ENCODE measurements around the gene GTF2A1L. TPM values are rescaled to one million over a fixed set of nuclear protein-coding genes. Genes with fewer than 3 reads are reported as not detected.

GTF2A1L gene
- total RNA-seq, 1 experiment from 2014 or later, result 0.22 TPM

- CTCF ChIA-PET, result no interaction called here
- DNase-seq (ENCODE audit: low read depth, low spot score) (no peak), ATAC-seq (no peak)
- POLR2A ChIA-PET, result no interaction called here
- Histone ChIP-seq H3K4me2 (ENCODE audit: low read length) (no peak overlapping the region), H3K9ac (ENCODE audit: low read length) (no peak overlapping the region), H3K27me3 (ENCODE audit: insufficient read depth, low read length) (no peaks in the 10 kb centered on the region), H3K9me3 (ENCODE audit: control insufficient read depth in 1 of 2, insufficient read depth in 1 of 2, low read depth in 1 of 2, low read length in 2 of 2) (no peaks in the 10 kb centered on the region), H4K20me1 (ENCODE audit: insufficient read depth) (no peaks in the 10 kb centered on the region), H2AFZ (ENCODE audit: low read depth, low read length, poor library complexity, severe bottlenecking) (no peak overlapping the region), H3K36me3 (ENCODE audit: control insufficient read depth in 1 of 2, insufficient read depth in 2 of 2, low read length in 2 of 2) (no peaks in the 10 kb centered on the region), H3K9me2 (ENCODE audit: insufficient read depth) (no peaks in the 10 kb centered on the region), H3K27ac (ENCODE audit: low read depth, low read length) (no peak overlapping the region), H3K4me1 (ENCODE audit: control insufficient read depth in 1 of 2, insufficient read depth in 2 of 2, low read length in 2 of 2) (no peaks in the 10 kb centered on the region), H3K4me3 (replicated peaks in 1 of 2; ENCODE audit: low read depth in 1 of 2, low read length in 2 of 2) (no peak overlapping the region), H3K79me2 (ENCODE audit: insufficient read depth, low read length) (no peaks in the 10 kb centered on the region)
- intact Hi-C loops (cut with micrococcal nuclease), result no loop called here
- no peak for TF ChIP-seq RAD21 (IDR thresholded peaks at IDR 0.05; ENCODE audit: low read depth)
- TF ChIP-seq, protein P1, sequence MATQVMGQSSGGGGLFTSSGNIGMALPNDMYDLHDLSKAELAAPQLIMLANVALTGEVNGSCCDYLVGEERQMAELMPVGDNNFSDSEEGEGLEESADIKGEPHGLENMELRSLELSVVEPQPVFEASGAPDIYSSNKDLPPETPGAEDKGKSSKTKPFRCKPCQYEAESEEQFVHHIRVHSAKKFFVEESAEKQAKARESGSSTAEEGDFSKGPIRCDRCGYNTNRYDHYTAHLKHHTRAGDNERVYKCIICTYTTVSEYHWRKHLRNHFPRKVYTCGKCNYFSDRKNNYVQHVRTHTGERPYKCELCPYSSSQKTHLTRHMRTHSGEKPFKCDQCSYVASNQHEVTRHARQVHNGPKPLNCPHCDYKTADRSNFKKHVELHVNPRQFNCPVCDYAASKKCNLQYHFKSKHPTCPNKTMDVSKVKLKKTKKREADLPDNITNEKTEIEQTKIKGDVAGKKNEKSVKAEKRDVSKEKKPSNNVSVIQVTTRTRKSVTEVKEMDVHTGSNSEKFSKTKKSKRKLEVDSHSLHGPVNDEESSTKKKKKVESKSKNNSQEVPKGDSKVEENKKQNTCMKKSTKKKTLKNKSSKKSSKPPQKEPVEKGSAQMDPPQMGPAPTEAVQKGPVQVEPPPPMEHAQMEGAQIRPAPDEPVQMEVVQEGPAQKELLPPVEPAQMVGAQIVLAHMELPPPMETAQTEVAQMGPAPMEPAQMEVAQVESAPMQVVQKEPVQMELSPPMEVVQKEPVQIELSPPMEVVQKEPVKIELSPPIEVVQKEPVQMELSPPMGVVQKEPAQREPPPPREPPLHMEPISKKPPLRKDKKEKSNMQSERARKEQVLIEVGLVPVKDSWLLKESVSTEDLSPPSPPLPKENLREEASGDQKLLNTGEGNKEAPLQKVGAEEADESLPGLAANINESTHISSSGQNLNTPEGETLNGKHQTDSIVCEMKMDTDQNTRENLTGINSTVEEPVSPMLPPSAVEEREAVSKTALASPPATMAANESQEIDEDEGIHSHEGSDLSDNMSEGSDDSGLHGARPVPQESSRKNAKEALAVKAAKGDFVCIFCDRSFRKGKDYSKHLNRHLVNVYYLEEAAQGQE (IDR thresholded peaks at IDR 0.05; ENCODE audit: low read depth), result no peak
- no peak for TF ChIP-seq CEBPB (IDR thresholded peaks at IDR 0.05; ENCODE audit: low read depth)
- TF ChIP-seq YY1 (IDR thresholded peaks at IDR 0.05; ENCODE audit: extremely low read depth, insufficient replicate concordance, low read depth, low read length), result no peak
- TF ChIP-seq EZH2phosphoT487 (IDR thresholded peaks at IDR 0.05; ENCODE audit: borderline replicate concordance), result no peak
- no peak for TF ChIP-seq CTCF (IDR thresholded peaks at IDR 0.05 in 2 of 3, conservative IDR thresholded peaks at IDR 0.05 in 1 of 3; ENCODE audit: borderline replicate concordance in 1 of 3, insufficient read depth in 1 of 3, low read depth in 2 of 3, low read length in 2 of 3)
- TF ChIP-seq, protein P2, sequence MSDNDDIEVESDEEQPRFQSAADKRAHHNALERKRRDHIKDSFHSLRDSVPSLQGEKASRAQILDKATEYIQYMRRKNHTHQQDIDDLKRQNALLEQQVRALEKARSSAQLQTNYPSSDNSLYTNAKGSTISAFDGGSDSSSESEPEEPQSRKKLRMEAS (IDR thresholded peaks at IDR 0.05), result no peak
- RAD21 ChIA-PET (ENCODE audit: low non-redundant PET in 1 of 2, low total read pairs in 2 of 2, uncharacterized antibody in 2 of 2, unreplicated experiment in 2 of 2), result no interaction called here
- no TSS peak for BruUV-seq (replicated peaks)
Measured at GRCh38 chr2:48619526-48619925, 1.9 kb downstream of the GTF2A1L start.
